Heart left ventricle (tissue), 16 donors: ENCODE results near the gene IL4R. TPM values are rescaled to one million over a fixed set of nuclear protein-coding genes. Genes with fewer than 3 reads are reported as not detected.

ENCODE experiments used
- ATAC-seq, 4 donors: fragments of 200-7000 bp; cut with Tn5 transposase; one replicate each; pipeline ENCODE4 v1.9.1; 2020 to 2022; ENCODE audit warnings: moderate library complexity in 4 of 4, mild to moderate bottlenecking in 3 of 4, moderate number of reproducible peaks in 1 of 4
- DNase-seq, 5 donors: peaks; one replicate each; pipeline ENCODE4 v3.0.0-alpha.2; 2020
- H3K27ac ChIP-seq, 12 donors: fragments of 200-600 bp; sonication (generic) in 4 of 12; one replicate each; pipeline versions ENCODE4 v1.5.0 to v1.8.0; 2016 to 2022; ENCODE audit warnings: mild to moderate bottlenecking in 2 of 12
- H3K27me3 ChIP-seq, 9 donors: fragments of 200-600 bp; sonication (generic) in 2 of 9; one replicate each; pipeline versions ENCODE4 v1.5.1 to v1.8.0; 2016 to 2022; ENCODE audit warnings: mild to moderate bottlenecking in 3 of 9
- H3K36me3 ChIP-seq, 9 donors: fragments of 200-600 bp; sonication (generic) in 2 of 9; one replicate each; pipeline versions ENCODE4 v1.5.0 to v1.8.0; 2018 to 2022; ENCODE audit warnings: mild to moderate bottlenecking in 2 of 9
- H3K4me1 ChIP-seq, 12 donors: fragments of 200-600 bp; sonication (generic) in 4 of 12; one replicate each; pipeline versions ENCODE4 v1.5.0 to v1.8.0; 2016 to 2022; ENCODE audit warnings: mild to moderate bottlenecking in 3 of 12
- H3K4me3 ChIP-seq, 12 donors: fragments of 200-600 bp; sonication (generic) in 4 of 12; one replicate each; pipeline versions ENCODE4 v1.5.0 to v1.8.0; 2017 to 2022; ENCODE audit warnings: mild to moderate bottlenecking in 9 of 12, moderate library complexity in 4 of 12
- H3K9me3 ChIP-seq, 12 donors: fragments of 200-600 bp; sonication (generic) in 4 of 12; one replicate each; pipeline versions ENCODE4 v1.5.0 to v1.8.0; 2016 to 2022; ENCODE audit warnings: mild to moderate bottlenecking in 1 of 12
- POLR2A ChIP-seq, 2 donors: fragments of 450-650 bp; IDR thresholded peaks; one replicate each; pipeline ENCODE4 v1.6.1; 2017; ENCODE audit warnings: antibody characterized with exemption in 2 of 2, mild to moderate bottlenecking in 2 of 2, moderate library complexity in 2 of 2
- WGBS, 4 donors: extraction: QIAGEN DNeasy Blood & Tissue Kit in 2 of 4; methylation state at CpG; one replicate each; pipeline versions ENCODE4 v1.1.5 to v1.1.7; 2013 to 2018; 5-methylcytosine and 5-hydroxymethylcytosine counted together
- intact Hi-C, 10 donors: fragments of 100-400 bp; cut with DNase I; formaldehyde crosslinking; loops; one replicate each; pipeline versions ENCODE4 v1.11.1 to v1.14.2; 2022
- polyA plus RNA-seq, 2 donors: library from polyadenylated mRNA; stranded (reverse); fragments of 200-250 nt; gene quantifications; one replicate each; pipeline ENCODE4 v1.2.3, GENCODE V29; 2013
- total RNA-seq, 9 donors: library from RNA; depleted of rRNA in 2 of 9; stranded (reverse); fragments of >200 nt in 2 of 9; fragmentation: NEBNext Ultra II Directional in 3 of 9; extraction: Animal tissue kit (Norgen Biotek cat#: 25700) in 3 of 9; gene quantifications; one replicate each; pipeline versions ENCODE4 v1.1.0 to v1.2.4, GENCODE V29; 2016 to 2023
- TF ChIP-seq, protein P1 (sequence below), 12 donors: fragments of 200-600 bp; sonication (generic) in 4 of 12; IDR thresholded peaks; one replicate each; pipeline versions ENCODE4 v1.5.0 to v1.8.0; 2018 to 2022; ENCODE audit warnings: antibody characterized with exemption in 12 of 12, mild to moderate bottlenecking in 5 of 12
- donor health status: ischemic (EF 13 %, LVEDD 7.1; RV severe dilation, severe dysfunction).
- donor health status: healthy with polysubstance abuse.
- donor health status: DM: no; HTN: yes; CAD: no.
- donor health status: DM: no; HTN: no; CAD: no.
- donor health status: ischemic (EF 25% LVEDD 6.9; RV normal size, moderate dysfunction).
- donor health status: ischemic (EF 25% LVEDD 5.7; RV mildly dilated, moderate dysfunction).
- donor health status: healthy.
- donor health status: DM: yes; HTN: yes; CAD: no.
- donor health status: ischemic (EF 35%, LVEDD 5.7; RV mildly dilated, moderate dysfunction).
- donor health status: nonischemic (EF 11% LVEDD 7.7; RV severe dilation, severe dysfunction).
- donor health status: DM: yes; HTN: yes; CAD: no.
- donor health status: PGD.
- donor health status: ischemic (EF 29% LVEDD 5.4; RV normal size, mild dysfunction).
- donor health status: nonischemic (EF 23%, LVEDD 6.1; RV moderate dilation, normal function).

IL4R gene
- total and polyA plus RNA-seq, 11 donors, result 5.8 to 47.4 (median 8.2) TPM

DNA sequence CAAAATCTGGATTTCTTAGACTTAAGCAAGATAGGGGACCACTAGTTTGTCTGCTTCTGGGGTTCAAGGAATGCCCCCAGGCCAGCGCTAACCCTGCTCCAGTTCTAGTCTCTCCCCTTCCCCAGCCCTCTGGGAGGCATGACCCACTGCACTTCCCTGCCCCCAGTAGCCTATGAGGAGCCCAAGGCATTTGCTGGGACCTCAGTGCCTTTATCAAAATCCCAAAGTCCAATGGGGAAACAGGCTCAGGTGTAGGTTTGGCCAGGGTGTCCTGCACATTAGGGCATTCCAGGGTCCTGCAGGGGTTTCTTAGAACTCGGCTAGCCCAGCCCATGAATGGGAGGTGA lies 1.2 kb downstream of the IL4R start:
- H3K27ac ChIP-seq, result peak overlapping the region in 11 of 12 donors; percentile 89 to 99 (median 96)
- H3K4me1 ChIP-seq, result peaks cover 4 to 66% (median 30%) of the 10 kb centered on the region in 12 donors
- peak overlapping the region in 11 of 12 donors; percentile 63 to 99 (median 89) for H3K4me3 ChIP-seq
- intact Hi-C loops, result loop anchor here in 7 of 10 donors (5.0 to 10.0 kb wide), 6 partner anchors 48 to 80 kb away; partner anchors contain the start of gene NSMCE1 (in 2 of the 7)
- no peaks in the 10 kb centered on the region for H3K9me3 ChIP-seq
- TF ChIP-seq, protein P1, sequence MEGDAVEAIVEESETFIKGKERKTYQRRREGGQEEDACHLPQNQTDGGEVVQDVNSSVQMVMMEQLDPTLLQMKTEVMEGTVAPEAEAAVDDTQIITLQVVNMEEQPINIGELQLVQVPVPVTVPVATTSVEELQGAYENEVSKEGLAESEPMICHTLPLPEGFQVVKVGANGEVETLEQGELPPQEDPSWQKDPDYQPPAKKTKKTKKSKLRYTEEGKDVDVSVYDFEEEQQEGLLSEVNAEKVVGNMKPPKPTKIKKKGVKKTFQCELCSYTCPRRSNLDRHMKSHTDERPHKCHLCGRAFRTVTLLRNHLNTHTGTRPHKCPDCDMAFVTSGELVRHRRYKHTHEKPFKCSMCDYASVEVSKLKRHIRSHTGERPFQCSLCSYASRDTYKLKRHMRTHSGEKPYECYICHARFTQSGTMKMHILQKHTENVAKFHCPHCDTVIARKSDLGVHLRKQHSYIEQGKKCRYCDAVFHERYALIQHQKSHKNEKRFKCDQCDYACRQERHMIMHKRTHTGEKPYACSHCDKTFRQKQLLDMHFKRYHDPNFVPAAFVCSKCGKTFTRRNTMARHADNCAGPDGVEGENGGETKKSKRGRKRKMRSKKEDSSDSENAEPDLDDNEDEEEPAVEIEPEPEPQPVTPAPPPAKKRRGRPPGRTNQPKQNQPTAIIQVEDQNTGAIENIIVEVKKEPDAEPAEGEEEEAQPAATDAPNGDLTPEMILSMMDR (IDR thresholded peaks at IDR 0.05), result no peak
- no peak for TF ChIP-seq POLR2A (IDR thresholded peaks at IDR 0.05)
- H3K27me3 ChIP-seq, result peaks cover 0 to 10% (median 0%) of the 10 kb centered on the region in 9 donors
- peaks cover 0 to 15% (median 0%) of the 10 kb centered on the region in 9 donors for H3K36me3 ChIP-seq
- no peak for DNase-seq
- ATAC-seq, result no peak
- WGBS, 4 donors, result 57 to 80% (median 71%) methylated on average over 2 of the region's 2 CpGs

DNA sequence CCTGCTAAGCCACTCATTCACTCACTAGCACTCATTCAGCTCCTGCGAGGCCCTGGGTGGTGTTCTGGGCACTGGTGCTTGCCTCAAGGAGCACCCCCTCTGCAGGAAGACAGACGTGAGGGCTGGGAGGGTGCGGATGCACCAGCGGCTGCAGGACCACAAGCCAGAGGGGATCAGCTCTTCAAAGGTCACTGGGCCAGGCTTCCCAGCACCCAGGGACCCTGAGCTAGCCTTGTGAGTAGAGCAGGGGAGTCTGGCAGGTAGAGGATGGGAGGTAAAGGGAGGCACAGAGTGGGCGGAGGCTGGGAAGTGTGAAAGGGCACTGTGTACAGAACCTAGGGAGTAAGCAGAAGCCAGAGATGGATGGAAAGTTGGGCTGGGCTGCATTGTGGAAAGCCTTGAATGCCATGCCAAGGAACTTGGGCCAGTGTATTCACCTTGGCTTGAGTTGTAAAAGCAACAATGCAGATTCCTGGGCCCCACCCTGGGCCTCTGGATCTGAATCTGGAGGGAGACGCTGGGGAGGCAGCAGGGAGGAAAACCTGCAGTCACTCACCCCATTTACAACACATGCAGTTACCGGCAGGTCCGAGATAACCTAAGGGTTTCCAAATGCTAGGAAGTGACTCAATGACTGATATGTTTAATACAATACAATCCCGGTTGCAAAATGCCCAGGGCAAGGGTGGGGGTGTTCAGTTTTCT lies 1.7 kb downstream of the IL4R start:
- intact Hi-C loops, result loop anchor here in 7 of 10 donors (5.0 to 10.0 kb wide), 5 partner anchors 48 to 81 kb away; partner anchors contain the start of gene NSMCE1 (in 1 of the 7)
- Histone ChIP-seq H3K4me3 (peak overlapping the region in 11 of 12 donors; percentile 63 to 99 (median 89)), H3K9me3 (no peaks in the 10 kb centered on the region), H3K4me1 (peaks cover 4 to 72% (median 30%) of the 10 kb centered on the region in 12 donors), H3K36me3 (peaks cover 0 to 17% (median 0%) of the 10 kb centered on the region in 9 donors), H3K27me3 (peaks cover 0 to 10% (median 0%) of the 10 kb centered on the region in 9 donors), H3K27ac (peak overlapping the region in 11 of 12 donors; percentile 89 to 99 (median 96))
- DNase-seq, result peak; percentile 46 to 82 (median 49)
- peak in 1 of 2 donors; percentile 9 for TF ChIP-seq POLR2A (IDR thresholded peaks at IDR 0.05)
- TF ChIP-seq, protein P1 (IDR thresholded peaks at IDR 0.05), result no peak
- peak; percentile 23 to 73 (median 63) for ATAC-seq
- WGBS, 4 donors, result 29 to 42% (median 30%) methylated on average over 9 of the region's 9 CpGs

DNA sequence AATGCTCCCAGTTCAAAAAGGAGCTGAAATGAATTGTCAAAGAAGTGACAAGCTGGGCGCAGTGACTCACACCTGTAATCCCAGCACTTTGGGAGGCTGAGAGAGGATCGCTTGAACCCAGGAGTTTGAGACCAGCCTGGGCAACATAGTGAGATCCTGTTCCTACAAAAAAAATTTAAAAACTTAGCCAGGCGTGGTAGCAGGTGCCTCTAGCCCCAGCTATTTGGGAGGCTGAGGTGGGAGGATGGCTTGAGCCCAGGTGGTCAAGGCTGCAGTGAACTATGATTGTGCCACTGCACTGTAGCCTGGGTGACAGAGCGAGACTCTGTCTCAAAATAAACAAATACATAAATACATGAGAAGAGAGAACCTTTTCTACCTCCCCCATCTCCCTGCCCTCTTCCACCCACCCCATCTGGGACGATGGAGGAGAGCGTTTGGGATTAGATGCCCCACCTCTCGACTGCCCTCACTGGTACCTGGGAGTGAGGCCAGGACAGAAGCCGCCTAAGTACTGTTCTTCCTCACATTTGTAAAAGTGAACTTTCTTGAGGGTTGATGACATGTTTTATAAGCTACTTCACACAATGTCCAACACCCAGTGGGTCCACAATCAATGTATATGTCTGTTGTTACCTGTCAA lies 2.4 kb downstream of the IL4R start:
- H3K27ac ChIP-seq, result peak overlapping the region in 11 of 12 donors; percentile 43 to 99 (median 96)
- ATAC-seq (no peak), DNase-seq (no peak)
- peaks cover 0 to 17% (median 0%) of the 10 kb centered on the region in 9 donors for H3K36me3 ChIP-seq
- H3K4me1 ChIP-seq, result peaks cover 4 to 78% (median 30%) of the 10 kb centered on the region in 12 donors
- WGBS, 4 donors, result 62 to 77% (median 72%) methylated on average over 8 of the region's 8 CpGs
- H3K9me3 ChIP-seq, result no peaks in the 10 kb centered on the region
- TF ChIP-seq POLR2A (IDR thresholded peaks at IDR 0.05), result no peak
- TF ChIP-seq, protein P1 (IDR thresholded peaks at IDR 0.05), result no peak
- intact Hi-C loops, result loop anchor here in 7 of 10 donors (5.0 to 10.0 kb wide), 5 partner anchors 49 to 81 kb away; partner anchors contain the start of gene NSMCE1 (in 1 of the 7)
- peaks cover 0 to 10% (median 0%) of the 10 kb centered on the region in 9 donors for H3K27me3 ChIP-seq
- peak overlapping the region in 8 of 12 donors; percentile 21 to 99 (median 91) for H3K4me3 ChIP-seq
